NCI-H1694 (cell line): ENCODE results near the gene DPM1.
"Not testable (repeated sequence)": the region's sequence is repeated elsewhere in the genome, so short reads cannot be mapped to it uniquely, and the experiment has no call there.

ENCODE experiments used
- DNase-seq: peaks from one replicate; lab custom pipeline; 2025; lab: John Stamatoyannopoulos, UW

The DPM1 gene

GRCh38 chr20:50980071-50980681 is 21.8 kb upstream of the DPM1 start:
- no peak for DNase-seq

GRCh38 chr20:50978533-50978932 is 20.2 kb upstream of the DPM1 start:
- not testable (repeated sequence) for DNase-seq

DNA sequence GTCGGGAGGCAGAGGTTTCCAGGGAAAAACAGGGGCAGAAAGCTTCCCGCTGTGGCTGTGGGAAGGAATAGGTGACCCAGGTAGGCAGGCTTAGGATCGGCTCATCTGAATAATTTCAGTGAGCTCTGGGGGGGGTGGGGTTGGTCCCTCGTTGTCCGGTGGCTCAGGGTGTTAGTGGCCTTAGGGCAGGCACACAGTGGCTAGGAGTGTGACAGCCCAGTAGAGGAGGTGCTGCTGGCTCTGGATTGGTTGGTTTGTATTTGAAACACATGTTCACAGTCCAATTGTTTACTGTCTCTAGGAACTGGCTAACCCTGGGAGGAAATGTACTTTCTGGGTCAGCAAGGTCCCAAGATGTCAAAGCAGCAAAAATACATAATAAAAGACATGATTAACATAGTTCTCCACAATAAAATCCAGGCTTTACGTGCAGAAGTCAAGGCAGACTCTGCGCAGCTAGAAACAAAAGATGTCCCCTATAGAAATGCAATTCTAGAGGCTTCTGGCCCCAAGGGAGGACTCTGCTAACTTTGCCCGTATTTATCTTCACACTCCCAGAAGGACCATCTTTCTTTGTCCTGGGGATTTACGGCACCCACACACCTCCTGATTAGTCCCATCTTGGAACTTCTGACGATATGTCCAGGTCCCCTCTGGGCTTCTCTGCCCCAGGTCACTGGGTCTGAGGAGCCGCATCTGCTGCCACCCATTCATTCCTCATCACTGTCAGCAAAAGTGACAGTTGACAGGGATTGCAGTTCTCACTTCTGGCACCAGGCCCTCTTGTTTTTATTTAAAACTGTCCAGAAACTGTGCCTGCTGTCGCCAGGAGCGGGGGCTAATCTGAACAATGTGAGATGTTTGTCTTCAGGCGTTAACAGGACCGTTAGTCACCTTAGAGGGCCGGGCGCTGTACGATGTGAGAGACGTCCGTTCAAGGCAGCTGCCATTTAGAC is 19.0 kb upstream of the DPM1 start:
- DNase-seq: no peak

DNA sequence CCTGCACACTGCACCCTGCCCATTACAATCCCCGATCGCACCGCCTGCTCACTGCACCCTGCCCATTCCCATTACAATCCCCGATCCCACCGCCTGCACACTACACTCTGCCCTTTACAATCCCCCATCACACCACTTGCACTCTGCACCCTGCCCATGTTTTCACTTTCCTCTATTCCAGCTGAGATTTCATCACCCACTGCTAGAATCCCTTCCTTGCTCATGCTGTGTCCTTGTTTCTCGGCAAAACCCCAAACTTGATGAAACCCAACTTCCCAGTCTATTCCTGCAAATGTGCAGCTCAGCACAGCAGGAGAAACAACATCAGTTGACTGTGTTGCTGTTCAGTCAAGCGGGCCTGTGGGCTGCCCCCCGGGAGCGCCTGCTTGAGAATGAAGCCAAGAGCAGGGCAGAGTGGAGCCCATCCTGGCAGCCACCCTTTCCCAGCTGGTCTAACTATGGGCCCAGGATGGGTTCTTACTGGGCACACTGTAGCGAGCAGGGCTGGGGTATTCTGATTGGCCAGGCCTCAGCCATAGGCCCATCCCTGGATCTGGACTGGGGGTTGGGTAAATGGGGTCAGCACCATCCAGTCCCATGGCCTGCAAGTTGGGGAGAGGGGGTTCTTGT is 17.5 kb upstream of the DPM1 start:
- DNase-seq: no peak

GRCh38 chr20:50969912-50970311 is 11.6 kb upstream of the DPM1 start:
- no peak for DNase-seq

DNA sequence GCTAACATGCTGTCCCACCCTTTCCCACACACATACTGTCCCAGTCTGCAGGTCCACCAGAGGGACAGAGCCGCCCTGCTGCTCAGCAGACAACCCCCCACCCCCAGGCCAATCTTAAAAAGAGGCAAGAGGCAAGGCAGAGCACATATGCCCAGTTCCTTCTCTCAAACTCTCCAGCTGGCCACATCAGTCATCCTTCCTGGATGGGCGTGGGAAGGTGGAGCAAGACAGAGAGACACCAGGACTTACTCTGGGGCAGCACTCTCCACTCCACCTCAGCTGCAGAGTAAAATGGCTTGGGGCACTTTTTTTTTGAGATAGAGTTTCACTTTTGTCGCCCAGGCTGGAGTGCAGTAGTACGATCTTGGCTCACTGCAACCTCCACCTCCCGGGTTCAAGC is 11.1 kb upstream of the DPM1 start:
- DNase-seq: no peak

DNA sequence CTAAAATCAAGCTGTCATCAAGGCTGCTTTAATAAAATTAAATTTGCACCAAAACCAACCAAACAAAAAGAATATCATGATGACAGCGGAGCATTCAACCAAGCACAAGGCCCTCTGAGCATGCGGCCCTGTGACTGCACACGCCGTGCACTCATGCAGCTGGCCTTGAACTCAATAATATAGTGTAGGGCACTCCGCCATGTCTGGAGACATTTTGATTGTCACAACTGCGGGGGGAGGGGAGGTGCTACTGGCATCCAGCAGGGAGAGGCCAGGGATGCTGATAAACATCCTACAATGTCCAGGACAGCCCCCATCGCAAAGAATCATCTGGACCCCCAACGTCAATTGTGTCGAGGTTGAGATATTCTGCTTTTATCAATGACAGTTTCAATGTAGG is 10.0 kb upstream of the DPM1 start:
- DNase-seq: no peak

DNA sequence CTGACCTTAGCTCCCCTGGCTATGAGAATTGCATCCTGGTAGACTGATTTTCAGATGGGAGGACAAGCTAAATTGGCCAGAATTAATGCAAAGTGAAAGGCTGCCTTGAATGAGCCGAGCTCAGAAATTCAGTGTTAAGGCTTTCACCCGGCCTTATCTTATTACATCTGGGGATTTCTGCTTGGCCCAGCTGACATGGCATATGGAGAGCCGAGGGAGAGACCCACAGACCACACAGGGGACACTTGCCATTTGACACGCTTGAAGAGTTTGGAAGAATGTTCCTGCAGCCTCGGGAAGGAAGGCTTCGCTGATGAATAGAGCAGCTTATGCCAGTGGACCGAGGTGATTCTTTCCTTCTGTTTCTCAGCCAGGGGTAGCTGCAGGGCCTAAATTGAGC is 9.3 kb upstream of the DPM1 start:
- DNase-seq: no peak

DNA sequence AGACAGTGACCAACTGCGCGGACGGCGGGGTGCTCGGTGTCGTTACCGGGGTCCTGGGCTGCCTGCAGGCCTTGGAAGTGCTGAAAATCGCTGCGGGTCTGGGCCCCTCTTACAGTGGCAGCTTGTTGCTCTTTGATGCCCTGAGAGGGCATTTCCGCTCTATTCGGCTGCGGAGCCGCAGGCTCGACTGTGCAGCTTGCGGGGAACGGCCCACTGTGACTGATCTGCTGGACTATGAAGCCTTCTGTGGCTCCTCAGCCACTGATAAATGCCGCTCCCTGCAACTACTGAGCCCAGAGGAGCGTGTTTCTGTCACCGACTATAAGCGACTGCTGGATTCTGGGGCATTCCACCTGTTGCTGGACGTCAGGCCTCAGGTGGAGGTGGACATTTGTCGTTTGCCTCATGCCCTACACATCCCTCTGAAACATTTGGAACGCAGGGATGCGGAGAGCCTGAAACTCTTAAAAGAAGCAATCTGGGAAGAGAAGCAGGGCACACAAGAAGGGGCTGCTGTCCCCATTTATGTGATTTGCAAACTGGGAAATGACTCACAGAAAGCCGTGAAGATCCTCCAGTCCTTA is 1.3 kb upstream of the DPM1 start:
- DNase-seq: no peak

DNA sequence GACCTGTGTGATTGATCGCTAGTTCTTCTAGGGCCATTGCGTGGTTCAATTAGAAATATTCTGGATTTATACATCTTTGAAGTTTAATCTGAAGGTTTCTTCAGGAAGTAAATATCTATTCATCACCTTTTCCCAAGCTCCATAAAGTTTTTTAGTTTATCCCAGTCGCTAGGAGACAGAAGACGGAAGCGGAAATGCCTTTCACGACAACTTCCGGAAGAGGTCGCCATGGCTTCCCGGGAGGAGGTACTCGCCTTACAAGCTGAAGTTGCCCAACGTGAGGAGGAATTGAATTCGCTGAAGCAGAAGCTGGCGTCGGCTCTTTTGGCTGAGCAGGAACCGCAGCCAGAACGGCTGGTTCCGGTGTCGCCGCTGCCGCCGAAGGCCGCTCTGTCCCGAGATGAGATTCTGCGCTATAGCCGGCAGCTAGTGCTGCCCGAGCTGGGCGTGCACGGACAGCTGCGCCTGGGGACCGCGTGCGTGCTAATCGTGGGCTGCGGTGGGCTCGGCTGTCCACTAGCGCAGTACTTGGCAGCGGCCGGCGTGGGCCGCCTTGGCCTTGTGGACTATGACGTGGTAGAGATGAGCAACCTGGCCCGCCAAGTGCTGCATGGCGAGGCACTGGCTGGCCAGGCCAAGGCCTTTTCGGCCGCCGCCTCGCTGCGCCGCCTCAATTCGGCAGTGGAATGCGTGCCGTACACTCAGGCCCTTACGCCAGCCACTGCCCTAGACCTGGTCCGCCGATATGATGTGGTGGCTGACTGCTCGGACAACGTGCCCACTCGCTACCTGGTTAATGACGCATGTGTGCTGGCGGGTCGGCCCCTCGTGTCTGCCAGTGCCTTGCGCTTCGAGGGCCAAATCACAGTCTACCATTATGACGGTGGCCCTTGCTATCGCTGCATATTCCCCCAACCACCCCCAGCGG is 547 bp upstream of the DPM1 start, which contains the start of gene MOCS3:
TSS of gene MOCS3 (plus strand) at position 204 of the 928 bp plus-strand sequence. CDS start at position 229, 25 bp downstream.
- DNase-seq: peak; percentile 86

DNA sequence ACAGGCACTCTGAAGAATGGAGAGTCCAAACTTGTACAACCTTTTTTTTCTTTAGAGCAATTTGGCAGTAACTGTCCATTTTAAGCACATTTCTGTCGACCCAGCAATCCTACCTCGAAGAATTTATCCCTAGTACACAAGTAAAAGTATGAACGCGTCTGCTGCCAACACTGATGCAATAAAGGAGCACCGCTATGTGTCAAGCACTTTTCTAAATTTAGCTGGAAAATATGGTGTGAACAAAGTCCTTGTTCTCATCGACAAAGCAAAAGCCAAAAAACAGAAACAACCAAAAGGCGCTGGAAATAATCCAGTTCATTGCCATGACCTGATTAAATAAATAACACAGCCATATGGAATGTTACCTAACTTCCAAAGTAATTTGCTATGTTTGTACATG is 1.1 kb downstream of the DPM1 start:
- no peak for DNase-seq

DNA sequence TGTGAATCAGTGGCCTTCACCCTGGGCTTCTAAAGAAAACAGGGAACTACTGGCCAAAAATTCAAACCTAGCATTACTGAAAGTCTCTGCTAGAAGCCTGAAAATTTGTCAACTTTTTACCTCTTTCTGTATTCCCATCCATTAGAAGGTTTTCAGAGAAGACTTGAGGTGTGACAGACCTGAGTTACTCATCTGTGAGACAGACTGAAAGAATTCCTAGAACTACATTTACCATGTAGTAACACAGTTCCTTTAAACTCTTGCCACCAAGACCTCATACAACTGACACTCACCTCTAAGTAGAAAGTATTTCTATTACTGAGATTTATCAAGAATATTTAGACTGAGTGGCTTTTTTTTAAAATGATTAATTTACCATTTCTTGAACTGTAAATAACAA is 4.5 kb downstream of the DPM1 start:
- no peak for DNase-seq

- DNase-seq: no peak
Observed at GRCh38 chr20:50953196-50953595, 5.1 kb downstream of the DPM1 start.

DNA sequence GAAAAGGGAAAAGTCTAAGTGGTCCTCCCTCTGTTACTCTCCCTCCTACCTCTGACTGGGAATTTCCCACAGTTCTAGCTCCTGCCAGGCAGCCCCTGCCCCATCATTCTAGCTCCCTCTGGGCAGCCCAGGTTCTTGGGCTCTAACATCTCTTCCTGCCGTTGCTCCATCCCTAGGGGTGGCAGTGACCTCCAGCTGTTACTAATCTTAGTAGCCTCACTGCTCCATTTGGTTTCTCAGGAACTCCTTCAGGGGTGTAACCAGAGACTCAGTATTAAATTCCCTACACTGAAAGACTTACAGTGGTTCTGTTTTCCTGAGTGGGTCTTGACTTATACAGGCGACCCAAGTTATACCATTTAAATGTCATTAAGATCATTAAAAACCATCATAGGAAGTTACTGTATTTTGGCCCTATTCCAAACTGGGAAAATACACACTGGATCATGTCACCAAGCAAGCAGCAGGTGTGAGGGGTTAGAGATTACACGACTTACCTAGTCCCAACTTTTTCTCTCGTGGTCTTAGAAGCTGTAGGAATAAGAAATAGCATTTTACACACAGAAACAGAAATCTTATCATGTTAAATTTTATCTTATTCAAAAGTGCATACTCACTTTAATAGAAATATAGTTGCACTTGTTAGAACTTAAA is 10.1 kb downstream of the DPM1 start:
- no peak for DNase-seq

GRCh38 chr20:50943069-50943468 is 15.3 kb downstream of the DPM1 start:
- DNase-seq: no peak

DNA sequence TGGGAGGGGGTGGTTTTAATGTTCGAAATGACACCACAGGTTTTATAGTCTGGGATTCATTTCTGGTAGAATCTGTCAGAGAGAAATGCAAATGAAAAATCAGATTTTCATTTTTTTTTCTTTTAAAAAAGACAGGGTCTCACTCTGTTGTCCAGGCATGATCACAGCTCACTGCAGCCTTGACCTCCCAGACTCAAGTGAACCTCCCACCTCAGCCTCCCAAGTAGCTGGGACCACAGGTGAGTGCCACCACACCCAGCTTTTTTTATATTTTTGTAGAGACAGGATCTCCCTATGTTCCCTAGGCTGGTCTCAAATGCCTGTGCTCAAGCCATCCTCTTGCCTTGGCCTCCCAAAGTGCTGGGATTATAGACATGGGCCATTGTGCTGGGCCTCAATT is 24.7 kb downstream of the DPM1 start:
- DNase-seq: no peak

GRCh38 chr20:50932691-50933280 is 25.5 kb downstream of the DPM1 start:
- no peak for DNase-seq

DNA sequence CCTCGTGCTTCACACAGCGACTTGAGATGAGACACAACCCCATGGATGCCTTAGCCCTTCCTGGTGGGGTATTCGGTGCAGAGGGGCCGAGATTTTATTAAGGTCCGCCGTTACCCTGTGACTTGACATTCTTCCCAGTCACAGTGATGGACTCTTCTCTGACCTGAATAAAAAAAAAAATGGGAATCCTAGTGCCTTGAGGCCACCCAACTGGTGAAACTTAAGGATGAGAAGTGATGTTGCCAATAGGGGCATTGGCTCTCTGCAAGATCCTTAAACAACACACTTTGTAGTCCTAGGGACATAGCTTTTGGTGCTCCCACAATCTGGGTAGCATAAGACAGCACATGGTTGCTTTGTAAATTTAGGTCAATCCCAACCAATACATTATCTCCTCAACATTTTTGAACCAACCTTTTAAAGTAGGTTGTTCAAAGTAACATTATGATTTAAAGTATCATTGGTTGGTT is 26.3 kb downstream of the DPM1 start:
- no peak for DNase-seq

DNA sequence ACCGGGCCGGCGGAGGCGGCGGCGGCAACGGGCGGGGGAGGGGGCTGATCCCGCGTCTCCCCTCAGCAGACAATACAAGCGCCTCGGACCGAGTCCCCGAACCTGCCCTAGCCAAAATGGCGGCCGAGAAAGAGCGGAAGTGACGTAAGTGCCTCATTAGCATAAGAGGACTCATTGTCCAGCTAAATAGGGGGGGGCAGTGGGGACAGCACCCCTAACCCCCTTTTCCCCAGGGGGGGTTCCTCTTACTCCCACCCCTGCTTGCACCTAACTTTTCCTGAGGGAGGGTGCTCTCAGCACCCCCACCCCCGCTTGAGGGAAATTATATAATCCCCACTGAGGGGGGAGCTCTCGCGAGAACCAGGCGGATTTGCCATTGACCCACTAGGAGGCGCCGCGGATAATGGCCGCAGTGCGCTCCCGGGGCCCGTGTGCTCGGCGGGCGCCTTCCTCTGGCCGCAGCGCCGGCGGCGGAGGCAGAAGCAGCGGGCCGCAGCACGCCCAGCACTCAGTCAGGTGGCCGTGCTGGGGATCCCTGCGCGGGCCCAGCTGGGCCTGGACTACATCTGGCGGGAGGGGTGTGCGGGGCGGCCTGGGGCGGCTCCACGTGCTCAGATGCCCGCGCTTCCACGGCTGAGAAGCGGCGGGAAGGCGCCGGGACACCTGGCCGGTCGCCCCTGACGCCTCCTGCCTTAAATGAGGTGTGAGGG is 26.9 kb downstream of the DPM1 start, which contains the start of gene ADNP:
TSS of gene ADNP (minus strand) at position 132 of the 710 bp plus-strand sequence. CDS start 27,441 bp downstream, outside the sequence.
- DNase-seq: peak; percentile 36

DNA sequence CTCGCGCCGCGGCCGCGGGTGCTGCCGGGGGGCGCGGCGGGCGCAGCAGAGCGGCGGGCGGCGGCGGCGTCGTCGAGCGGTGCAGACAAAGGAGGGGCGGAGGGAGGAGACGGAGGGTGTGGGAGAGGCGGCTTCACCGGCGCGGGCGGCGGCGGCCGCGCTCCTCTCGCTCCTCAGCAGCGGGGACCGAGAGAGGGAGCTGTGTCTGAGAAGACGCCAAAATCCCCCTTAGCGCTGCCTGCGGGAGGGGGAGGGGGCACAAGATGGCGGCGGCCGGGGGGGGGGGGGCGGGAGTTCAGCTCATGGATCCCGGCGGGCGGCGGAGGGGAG is 27.4 kb downstream of the DPM1 start:
- no peak for DNase-seq
